ENCODE data around the gene EHF.

Gene EHF

GRCh38 chr11:34665077-34665835, 44.4 kb downstream of the EHF start:
- DNase-seq (ENCODE audit: low read depth), result no peak
- TF ChIP-seq CTCF (conservative IDR thresholded peaks at IDR 0.05; ENCODE audit: control insufficient read depth, insufficient read depth, low read depth, low read length), result no peak
- H3K4me3 ChIP-seq (ENCODE audit: control insufficient read depth, low read depth, low read length), result no peak overlapping the region

- H3K4me3 ChIP-seq (ENCODE audit: control insufficient read depth, low read depth, low read length), result no peak overlapping the region
- TF ChIP-seq CTCF (conservative IDR thresholded peaks at IDR 0.05; ENCODE audit: control insufficient read depth, insufficient read depth, low read depth, low read length), result no peak
- DNase-seq (ENCODE audit: low read depth), result no peak
Measured at GRCh38 chr11:34667810-34668582, 47.1 kb downstream of the EHF start.

- no peak for DNase-seq (ENCODE audit: low read depth)
- H3K4me3 ChIP-seq (ENCODE audit: control insufficient read depth, low read depth, low read length), result no peak overlapping the region
- TF ChIP-seq CTCF (conservative IDR thresholded peaks at IDR 0.05; ENCODE audit: control insufficient read depth, insufficient read depth, low read depth, low read length), result no peak
Measured at GRCh38 chr11:34668583-34669053, 47.7 kb downstream of the EHF start.

- DNase-seq (ENCODE audit: low read depth), result no peak
- no peak overlapping the region for H3K4me3 ChIP-seq (ENCODE audit: control insufficient read depth, low read depth, low read length)
- TF ChIP-seq CTCF (conservative IDR thresholded peaks at IDR 0.05; ENCODE audit: control insufficient read depth, insufficient read depth, low read depth, low read length), result no peak
Measured at GRCh38 chr11:34669458-34669857, 48.6 kb downstream of the EHF start.

DNA sequence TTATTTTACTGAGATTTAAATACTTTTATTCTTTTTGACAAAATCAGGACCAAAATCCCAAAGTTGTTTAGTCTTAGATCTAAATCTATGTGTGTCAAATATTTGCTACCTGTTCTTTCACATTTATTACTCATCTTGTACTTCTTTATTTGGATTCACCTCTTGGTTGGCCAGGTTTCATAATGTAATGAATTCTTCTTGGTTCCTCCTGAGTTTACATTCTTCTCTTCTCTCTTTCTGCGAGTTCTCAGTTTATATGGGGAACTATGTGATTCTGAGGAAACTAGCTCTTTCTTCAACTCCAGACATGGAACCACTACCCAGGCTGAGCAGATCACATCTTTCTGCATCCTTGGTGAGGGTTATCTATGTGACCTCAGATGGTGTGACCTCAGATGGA, 50.2 kb downstream of the EHF start:
- no peak for TF ChIP-seq CTCF (conservative IDR thresholded peaks at IDR 0.05; ENCODE audit: control insufficient read depth, insufficient read depth, low read depth, low read length)
- no peak for DNase-seq (ENCODE audit: low read depth)
- no peak overlapping the region for H3K4me3 ChIP-seq (ENCODE audit: control insufficient read depth, low read depth, low read length)

GRCh38 chr11:34671946-34672345, 51.1 kb downstream of the EHF start:
- no peak for TF ChIP-seq CTCF (conservative IDR thresholded peaks at IDR 0.05; ENCODE audit: control insufficient read depth, insufficient read depth, low read depth, low read length)
- no peak for DNase-seq (ENCODE audit: low read depth)
- H3K4me3 ChIP-seq (ENCODE audit: control insufficient read depth, low read depth, low read length), result no peak overlapping the region

Data from fibroblast of mammary gland (primary cell).